Endodermal cell (in vitro differentiated cells): ENCODE data around the gene MAEL. TPM values are rescaled to one million over a fixed set of nuclear protein-coding genes. Genes with fewer than 3 reads are reported as not detected.

Experiments
- DNase-seq: peaks from one replicate; pipeline ENCODE4 v3.0.0-alpha.2; 2017
- H3K27ac ChIP-seq: 2 replicates; pipeline ENCODE4 v1.5.1; 2013; ENCODE audit warnings: mild to moderate bottlenecking, low read depth, low read length, moderate library complexity
- H3K27me3 ChIP-seq: 2 replicates; pipeline ENCODE4 v1.6.1; 2013; ENCODE audit warnings: mild to moderate bottlenecking, low read length, moderate library complexity; ENCODE audit not compliant: insufficient read depth, control insufficient read depth, poor library complexity, severe bottlenecking
- H3K36me3 ChIP-seq: 2 replicates; pipeline ENCODE4 v1.7.0; 2013; ENCODE audit warnings: mild to moderate bottlenecking, low read length, moderate library complexity; ENCODE audit not compliant: control insufficient read depth, insufficient read depth
- H3K4me1 ChIP-seq: one replicate; pipeline ENCODE4 v1.7.0; 2013; ENCODE audit warnings: low read length; ENCODE audit not compliant: control insufficient read depth, insufficient read depth
- H3K4me3 ChIP-seq: 2 replicates; pipeline ENCODE4 v1.5.1; 2013; ENCODE audit warnings: mild to moderate bottlenecking, low read length, moderate library complexity
- H3K9ac ChIP-seq: 2 replicates; pipeline ENCODE4 v1.6.1; 2013; ENCODE audit warnings: mild to moderate bottlenecking, low read length, moderate library complexity; ENCODE audit not compliant: poor library complexity, severe bottlenecking; ENCODE audit errors: extremely low read depth
- H3K9me3 ChIP-seq: 2 replicates; pipeline ENCODE4 v1.6.1; 2013; ENCODE audit warnings: mild to moderate bottlenecking, low read length, moderate library complexity; ENCODE audit not compliant: control insufficient read depth
- H3K27ac Mint-ChIP-seq: 2 replicates; pipeline ENCODE4 v1.8.0; 2020; ENCODE audit warnings: mixed read lengths
- H3K27me3 Mint-ChIP-seq: 2 replicates; pipeline ENCODE4 v1.8.0; 2021; ENCODE audit warnings: mild to moderate bottlenecking, mixed read lengths; ENCODE audit not compliant: insufficient read depth
- H3K36me3 Mint-ChIP-seq: 2 replicates; pipeline ENCODE4 v1.8.0; 2020; ENCODE audit warnings: low read depth, mixed read lengths
- H3K4me1 Mint-ChIP-seq: 2 replicates; pipeline ENCODE4 v1.8.0; 2020; ENCODE audit warnings: mixed read lengths
- H3K4me3 Mint-ChIP-seq: 2 replicates; pipeline ENCODE4 v1.8.0; 2020; ENCODE audit warnings: mild to moderate bottlenecking, moderate library complexity, mixed read lengths
- H3K9me3 Mint-ChIP-seq: 2 replicates; pipeline ENCODE4 v1.8.0; 2020; ENCODE audit warnings: mild to moderate bottlenecking, mixed read lengths
- WGBS, 2 experiments: methylation state at CpG; one replicate each; pipeline versions ENCODE4 v1.1.5 to v1.1.7; 2013; ENCODE audit warnings: missing lambda C conversion rate in 2 of 2, mixed read lengths in 1 of 2; ENCODE audit not compliant: insufficient coverage in 1 of 2, insufficient read length in 1 of 2; 5-methylcytosine and 5-hydroxymethylcytosine counted together
- total RNA-seq, 2 donors: library from RNA; stranded (reverse); fragmentation: NEBNext Ultra II Directional in 1 of 2; extraction: Animal tissue kit (Norgen Biotek cat#: 25700) in 1 of 2; gene quantifications; 2 replicates in 1 of 2; 3 replicates in 1 of 2; pipeline ENCODE4 v1.2.1, GENCODE V29; 2021
- TF ChIP-seq, protein P1 (sequence below): fragments of 200-600 bp; sonication (generic); conservative IDR thresholded peaks from 2 replicates; pipeline ENCODE4 v1.5.0; 2021; ENCODE audit warnings: antibody characterized with exemption, mild to moderate bottlenecking

MAEL gene
- total RNA-seq, 2 donors from 2014 or later: 0.27 TPM; not detected in 1

DNA sequence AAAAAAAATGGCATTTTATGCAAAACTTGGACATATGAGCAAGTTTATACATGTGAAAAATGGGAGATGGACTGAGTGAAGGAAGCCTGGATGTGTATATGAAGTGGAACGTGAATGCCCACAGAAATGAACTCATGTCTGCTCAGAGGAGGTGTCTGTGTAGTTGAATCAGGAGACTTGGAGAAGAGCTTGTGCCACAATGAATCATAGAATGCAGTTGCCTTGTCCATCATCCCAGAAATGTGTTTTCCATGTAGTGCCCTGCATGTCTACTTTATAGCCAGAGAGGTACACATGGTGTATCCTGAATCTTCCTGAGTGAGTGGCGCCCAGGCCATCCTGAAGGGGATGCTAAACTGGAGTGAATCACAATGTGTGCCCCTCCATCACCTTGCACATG, 11.1 kb upstream of the MAEL start:
- no peak overlapping the region for H3K4me3 Mint-ChIP-seq
- peaks cover 68% of the 10 kb centered on the region for H3K27me3 Mint-ChIP-seq
- no peak for DNase-seq
- no peaks in the 10 kb centered on the region for H3K36me3 Mint-ChIP-seq
- Histone ChIP-seq H3K36me3 (no peaks in the 10 kb centered on the region), H3K27ac (no peak overlapping the region), H3K4me1 (no peaks in the 10 kb centered on the region), H3K27me3 (peaks cover 72% of the 10 kb centered on the region), H3K9ac (no peak overlapping the region), H3K9me3 (no peaks in the 10 kb centered on the region), H3K4me3 (no peak overlapping the region)
- peaks cover 6% of the 10 kb centered on the region for H3K4me1 Mint-ChIP-seq
- H3K27ac Mint-ChIP-seq: no peak overlapping the region
- H3K9me3 Mint-ChIP-seq: no peaks in the 10 kb centered on the region
- 93 to 94% methylated on average over 2 of the region's 2 CpGs for WGBS, 2 experiments
- TF ChIP-seq, protein P1, sequence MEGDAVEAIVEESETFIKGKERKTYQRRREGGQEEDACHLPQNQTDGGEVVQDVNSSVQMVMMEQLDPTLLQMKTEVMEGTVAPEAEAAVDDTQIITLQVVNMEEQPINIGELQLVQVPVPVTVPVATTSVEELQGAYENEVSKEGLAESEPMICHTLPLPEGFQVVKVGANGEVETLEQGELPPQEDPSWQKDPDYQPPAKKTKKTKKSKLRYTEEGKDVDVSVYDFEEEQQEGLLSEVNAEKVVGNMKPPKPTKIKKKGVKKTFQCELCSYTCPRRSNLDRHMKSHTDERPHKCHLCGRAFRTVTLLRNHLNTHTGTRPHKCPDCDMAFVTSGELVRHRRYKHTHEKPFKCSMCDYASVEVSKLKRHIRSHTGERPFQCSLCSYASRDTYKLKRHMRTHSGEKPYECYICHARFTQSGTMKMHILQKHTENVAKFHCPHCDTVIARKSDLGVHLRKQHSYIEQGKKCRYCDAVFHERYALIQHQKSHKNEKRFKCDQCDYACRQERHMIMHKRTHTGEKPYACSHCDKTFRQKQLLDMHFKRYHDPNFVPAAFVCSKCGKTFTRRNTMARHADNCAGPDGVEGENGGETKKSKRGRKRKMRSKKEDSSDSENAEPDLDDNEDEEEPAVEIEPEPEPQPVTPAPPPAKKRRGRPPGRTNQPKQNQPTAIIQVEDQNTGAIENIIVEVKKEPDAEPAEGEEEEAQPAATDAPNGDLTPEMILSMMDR: no peak

DNA sequence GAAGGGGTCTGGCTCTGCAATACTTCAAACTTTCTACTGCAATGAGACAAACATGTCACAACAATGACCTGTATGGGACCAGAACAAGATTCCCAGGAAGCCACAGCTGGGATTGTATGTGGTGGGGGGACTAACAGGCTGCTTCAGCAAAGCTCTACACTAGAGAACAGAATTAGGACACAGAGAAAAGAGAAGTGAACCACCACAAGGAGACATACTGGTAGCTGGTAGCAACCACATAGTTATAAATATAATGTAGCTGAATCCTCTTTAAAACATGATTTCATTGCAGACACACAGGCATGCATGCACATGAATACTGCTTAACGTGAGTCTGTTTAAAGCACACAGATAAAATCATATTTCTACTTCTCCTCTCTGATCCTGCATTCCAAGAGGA, 10.3 kb upstream of the MAEL start:
- no peaks in the 10 kb centered on the region for H3K9me3 ChIP-seq
- no peak overlapping the region for H3K4me3 Mint-ChIP-seq
- H3K27ac Mint-ChIP-seq: no peak overlapping the region
- no peaks in the 10 kb centered on the region for H3K36me3 Mint-ChIP-seq
- no peak for DNase-seq
- H3K4me1 Mint-ChIP-seq: peaks cover 6% of the 10 kb centered on the region
- H3K36me3 ChIP-seq: no peaks in the 10 kb centered on the region
- peaks cover 59% of the 10 kb centered on the region for H3K27me3 Mint-ChIP-seq
- no peaks in the 10 kb centered on the region for H3K9me3 Mint-ChIP-seq
- H3K4me1 ChIP-seq: no peaks in the 10 kb centered on the region
- H3K4me3 ChIP-seq: no peak overlapping the region
- TF ChIP-seq, protein P1: no peak
- H3K27ac ChIP-seq: no peak overlapping the region
- H3K9ac ChIP-seq: no peak overlapping the region
- 56 to 90% methylated on average over 1 of the region's 1 CpG for WGBS, 2 experiments
- peaks cover 64% of the 10 kb centered on the region for H3K27me3 ChIP-seq

DNA sequence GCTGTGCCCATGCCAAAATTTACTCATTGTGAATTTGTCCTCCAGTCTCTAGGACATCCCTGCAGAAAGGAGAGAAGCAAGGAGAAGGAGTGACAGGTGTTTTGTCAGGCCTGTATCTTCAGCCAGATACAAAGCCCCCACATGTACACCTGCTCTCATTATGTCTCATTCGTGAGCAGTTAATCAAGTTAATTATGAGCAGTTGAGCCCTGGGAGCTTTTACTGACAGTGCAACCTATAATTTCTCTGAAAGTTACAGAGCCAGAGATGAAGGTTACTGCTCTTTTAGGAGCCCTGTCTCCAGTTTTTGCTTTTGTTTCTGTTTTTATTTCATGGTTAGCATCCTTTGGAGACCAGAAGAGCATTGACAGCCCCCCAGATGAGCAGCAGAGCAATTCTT, 8.7 kb upstream of the MAEL start:
- H3K27me3 Mint-ChIP-seq: peaks cover 48% of the 10 kb centered on the region
- 91 to 100% methylated on average over 1 of the region's 1 CpG for WGBS, 2 experiments

More for the DNA sequence above, 8.7 kb upstream of the MAEL start:
- H3K27ac ChIP-seq: no peak overlapping the region
- H3K9me3 Mint-ChIP-seq: no peaks in the 10 kb centered on the region
- no peak overlapping the region for H3K4me3 Mint-ChIP-seq
- H3K9ac ChIP-seq: no peak overlapping the region
- H3K4me1 Mint-ChIP-seq: no peaks in the 10 kb centered on the region
- H3K27ac Mint-ChIP-seq: no peak overlapping the region
- TF ChIP-seq, protein P1: no peak
- H3K27me3 ChIP-seq: peaks cover 50% of the 10 kb centered on the region
- no peaks in the 10 kb centered on the region for H3K36me3 Mint-ChIP-seq
- H3K4me1 ChIP-seq: no peaks in the 10 kb centered on the region
- H3K9me3 ChIP-seq: no peaks in the 10 kb centered on the region
- H3K4me3 ChIP-seq: no peak overlapping the region
- no peak for DNase-seq
- no peaks in the 10 kb centered on the region for H3K36me3 ChIP-seq
